ENCODE results near the gene CYP3A7. TPM values are rescaled to one million over a fixed set of nuclear protein-coding genes. Genes with fewer than 3 reads are reported as not detected.
A peak's percentile ranks its signal among the peaks of the same experiment; 100 is the strongest.
"Not testable (repeated sequence)": the region's sequence is repeated elsewhere in the genome, so short reads cannot be mapped to it uniquely, and the experiment has no call there.

CYP3A7 gene
- total RNA-seq, 2 donors from 2014 or later: not detected

DNA sequence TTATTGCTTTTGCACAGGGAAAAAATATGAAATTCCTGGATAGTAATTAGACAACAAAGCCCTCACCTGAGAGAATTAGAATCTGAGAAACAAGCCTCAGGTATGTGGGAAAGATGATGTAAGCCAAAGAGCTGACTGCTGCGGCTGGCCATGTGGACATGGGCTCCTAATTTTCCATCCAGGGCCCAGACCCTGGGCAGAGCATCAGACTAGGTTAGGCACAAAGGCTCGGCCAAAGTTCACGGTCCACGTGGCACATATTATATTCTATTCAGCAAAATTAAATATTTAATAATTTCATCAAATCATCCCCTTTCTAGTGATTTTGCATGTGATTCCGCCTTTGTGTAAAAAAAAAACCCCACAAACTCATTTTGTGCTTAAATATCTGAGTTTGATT lies 43.9 kb upstream of the CYP3A7 start:
- no peaks in the 10 kb centered on the region for H3K36me3 ChIP-seq
- intact Hi-C loops (cut with DNase I): no loop called here
- TF ChIP-seq, protein P1, sequence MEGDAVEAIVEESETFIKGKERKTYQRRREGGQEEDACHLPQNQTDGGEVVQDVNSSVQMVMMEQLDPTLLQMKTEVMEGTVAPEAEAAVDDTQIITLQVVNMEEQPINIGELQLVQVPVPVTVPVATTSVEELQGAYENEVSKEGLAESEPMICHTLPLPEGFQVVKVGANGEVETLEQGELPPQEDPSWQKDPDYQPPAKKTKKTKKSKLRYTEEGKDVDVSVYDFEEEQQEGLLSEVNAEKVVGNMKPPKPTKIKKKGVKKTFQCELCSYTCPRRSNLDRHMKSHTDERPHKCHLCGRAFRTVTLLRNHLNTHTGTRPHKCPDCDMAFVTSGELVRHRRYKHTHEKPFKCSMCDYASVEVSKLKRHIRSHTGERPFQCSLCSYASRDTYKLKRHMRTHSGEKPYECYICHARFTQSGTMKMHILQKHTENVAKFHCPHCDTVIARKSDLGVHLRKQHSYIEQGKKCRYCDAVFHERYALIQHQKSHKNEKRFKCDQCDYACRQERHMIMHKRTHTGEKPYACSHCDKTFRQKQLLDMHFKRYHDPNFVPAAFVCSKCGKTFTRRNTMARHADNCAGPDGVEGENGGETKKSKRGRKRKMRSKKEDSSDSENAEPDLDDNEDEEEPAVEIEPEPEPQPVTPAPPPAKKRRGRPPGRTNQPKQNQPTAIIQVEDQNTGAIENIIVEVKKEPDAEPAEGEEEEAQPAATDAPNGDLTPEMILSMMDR (IDR thresholded peaks at IDR 0.05): no peak
- H3K9me3 ChIP-seq: no peaks in the 10 kb centered on the region
- no peak overlapping the region for H3K27ac ChIP-seq
- DNase-seq: no peak
- no peak overlapping the region for H3K9ac ChIP-seq (ENCODE audit: low read depth in 2 of 2, low read length in 2 of 2)
- H3K27me3 ChIP-seq: no peaks in the 10 kb centered on the region
- no peak overlapping the region for H3K4me3 ChIP-seq
- H3K4me1 ChIP-seq: no peaks in the 10 kb centered on the region

DNA sequence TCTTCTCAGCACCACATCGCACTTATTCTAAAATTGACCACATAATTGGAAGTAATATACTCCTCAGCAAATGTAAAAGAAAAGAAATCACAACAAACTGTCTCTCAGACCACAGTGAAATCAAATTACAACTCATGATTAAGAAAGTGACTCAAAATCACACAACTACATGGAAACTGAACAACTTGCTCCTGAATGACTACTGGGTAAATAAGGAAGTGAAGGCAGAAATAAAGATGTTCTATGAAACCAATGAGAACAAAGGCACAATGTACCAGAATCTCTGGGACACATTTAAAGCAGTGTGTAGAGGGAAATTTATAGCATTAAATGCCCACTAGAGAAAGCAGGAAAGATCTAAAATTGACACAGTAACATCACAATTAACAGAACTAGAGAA lies 38.4 kb upstream of the CYP3A7 start:
- DNase-seq; H3K4me3 ChIP-seq; intact Hi-C loops (cut with DNase I); H3K36me3 ChIP-seq; H3K4me1 ChIP-seq; H3K9ac ChIP-seq (ENCODE audit: low read depth in 2 of 2, low read length in 2 of 2); H3K27me3 ChIP-seq; H3K9me3 ChIP-seq: not testable (repeated sequence)
- peak overlapping the region; percentile 53 for H3K27ac ChIP-seq

DNA sequence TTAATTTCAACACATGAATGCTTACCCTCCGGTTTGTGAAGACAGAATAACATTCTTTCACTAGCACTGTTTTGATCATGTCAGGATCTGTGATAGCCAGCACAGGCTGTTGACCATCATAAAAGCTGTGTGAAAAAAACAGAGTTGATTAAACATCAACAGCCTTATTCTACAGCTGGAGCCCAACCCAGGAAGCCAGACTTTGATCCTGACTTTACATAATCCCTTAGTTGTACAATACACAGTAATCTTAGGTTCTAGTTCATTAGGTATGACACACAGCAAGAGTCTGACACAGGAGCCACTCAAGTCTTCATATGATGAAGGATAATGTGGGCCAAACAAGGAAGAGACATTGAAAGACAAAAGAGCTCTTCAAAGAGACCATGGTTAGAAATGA lies 37.6 kb upstream of the CYP3A7 start:
- TF ChIP-seq, protein P1 (IDR thresholded peaks at IDR 0.05): no peak
- DNase-seq: peak; percentile 57
- Histone ChIP-seq H3K9ac (ENCODE audit: low read depth in 2 of 2, low read length in 2 of 2) (no peak overlapping the region), H3K9me3 (no peaks in the 10 kb centered on the region), H3K4me3 (no peak overlapping the region), H3K27me3 (no peaks in the 10 kb centered on the region), H3K36me3 (no peaks in the 10 kb centered on the region), H3K4me1 (no peaks in the 10 kb centered on the region), H3K27ac (peak overlapping the region; percentile 53)
- intact Hi-C loops (cut with DNase I): no loop called here

DNA sequence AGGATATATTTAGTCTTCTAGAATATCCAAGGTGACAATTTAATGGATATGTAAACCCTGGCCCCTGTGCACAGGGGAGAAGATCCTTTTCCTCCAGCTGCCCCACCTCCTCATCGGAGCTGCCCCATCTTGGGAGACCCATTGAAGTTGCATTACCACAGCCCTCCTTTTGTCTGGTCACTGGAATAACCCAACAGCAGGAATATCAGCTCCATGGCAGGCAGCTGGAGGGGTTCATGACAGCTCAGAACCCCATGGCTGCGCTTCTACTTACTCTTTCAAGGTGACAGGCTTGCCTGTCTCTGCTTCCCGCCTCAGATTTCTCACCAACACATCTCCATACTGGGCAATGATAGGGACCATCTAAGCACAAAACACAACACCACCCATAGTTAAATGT lies 34.5 kb upstream of the CYP3A7 start:
- intact Hi-C loops (cut with DNase I); H3K36me3 ChIP-seq; H3K27me3 ChIP-seq; H3K9me3 ChIP-seq; H3K4me3 ChIP-seq; DNase-seq; H3K27ac ChIP-seq; H3K9ac ChIP-seq (ENCODE audit: low read depth in 2 of 2, low read length in 2 of 2); H3K4me1 ChIP-seq: not testable (repeated sequence)

DNA sequence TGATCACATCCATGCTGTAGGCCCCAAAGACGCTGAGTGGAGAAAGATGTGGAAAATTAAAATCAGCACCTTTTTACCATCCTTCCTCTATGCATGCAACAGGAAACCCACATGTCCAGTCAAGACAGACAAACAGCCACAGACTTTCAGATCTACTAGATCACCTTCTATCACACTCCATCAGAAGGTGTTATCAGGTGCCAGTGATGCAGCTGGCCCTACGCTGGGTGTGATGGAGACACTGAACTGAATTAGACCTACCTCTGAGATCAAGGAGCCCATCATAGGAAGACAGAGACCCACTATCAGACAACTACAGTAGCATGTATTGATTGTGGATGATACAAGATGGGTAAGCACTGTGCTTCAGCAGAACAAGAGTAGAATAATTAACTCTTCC lies 33.5 kb upstream of the CYP3A7 start:
- Histone ChIP-seq H3K9ac (ENCODE audit: low read depth in 2 of 2, low read length in 2 of 2) (no peak overlapping the region), H3K4me3 (no peak overlapping the region), H3K9me3 (no peaks in the 10 kb centered on the region), H3K27ac (no peak overlapping the region), H3K4me1 (no peaks in the 10 kb centered on the region), H3K27me3 (no peaks in the 10 kb centered on the region), H3K36me3 (no peaks in the 10 kb centered on the region)
- no peak for DNase-seq
- TF ChIP-seq, protein P1 (IDR thresholded peaks at IDR 0.05): no peak
- intact Hi-C loops (cut with DNase I): no loop called here

DNA sequence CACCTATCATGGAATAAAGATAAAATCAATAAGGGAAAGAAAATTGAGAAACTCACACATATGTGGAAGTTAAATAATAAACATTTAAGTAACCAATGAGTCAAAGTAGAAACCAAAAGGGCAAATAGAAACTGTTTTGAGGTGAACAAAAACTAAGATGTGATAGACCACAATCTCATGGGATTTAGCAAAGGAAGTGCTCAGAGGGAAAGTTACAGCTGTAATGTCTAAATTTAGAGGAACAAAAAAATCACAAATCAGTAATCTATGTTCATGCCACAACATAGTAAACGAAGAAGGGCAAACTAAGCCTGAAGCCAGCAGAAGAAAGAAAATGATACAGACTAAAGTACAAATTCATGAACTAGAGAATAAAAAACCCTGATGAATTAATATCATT lies 32.7 kb upstream of the CYP3A7 start:
- H3K36me3 ChIP-seq: no peaks in the 10 kb centered on the region
- intact Hi-C loops (cut with DNase I): no loop called here
- no peaks in the 10 kb centered on the region for H3K9me3 ChIP-seq
- no peak overlapping the region for H3K27ac ChIP-seq
- H3K9ac ChIP-seq (ENCODE audit: low read depth in 2 of 2, low read length in 2 of 2): no peak overlapping the region
- TF ChIP-seq, protein P1 (IDR thresholded peaks at IDR 0.05): no peak
- H3K4me1 ChIP-seq: no peaks in the 10 kb centered on the region
- no peak for DNase-seq
- H3K4me3 ChIP-seq: no peak overlapping the region
- no peaks in the 10 kb centered on the region for H3K27me3 ChIP-seq

Measured in colonic mucosa (tissue), 4 donors.